DOHH2 (cell line): ENCODE results near the gene CCDC117.
"Not testable (repeated sequence)": the region's sequence is repeated elsewhere in the genome, so short reads cannot be mapped to it uniquely, and the experiment has no call there.

Experiments used
- H3F3A ChIP-seq: fragments of 200-600 bp; sonication (generic), shearing (Covaris generic); 2 replicates; pipeline ENCODE4 v1.6.0; 2016; ENCODE audit warnings: antibody characterized with exemption, mild to moderate bottlenecking; ENCODE audit not compliant: control insufficient read depth, insufficient read depth
- H3K27ac ChIP-seq: fragments of 200-600 bp; sonication (generic); 2 replicates; pipeline ENCODE4 v1.5.1; 2014; ENCODE audit warnings: low read depth, mild to moderate bottlenecking, low read length, moderate library complexity
- H3K27me3 ChIP-seq: fragments of 200-600 bp; sonication (generic); 2 replicates; pipeline ENCODE4 v1.6.1; 2014; ENCODE audit warnings: mild to moderate bottlenecking, low read length, mixed read lengths; ENCODE audit not compliant: control insufficient read depth
- H3K36me3 ChIP-seq: fragments of 200-600 bp; sonication (generic); 2 replicates; pipeline ENCODE4 v1.6.1; 2014; ENCODE audit warnings: mild to moderate bottlenecking, low read length, moderate library complexity, mixed read lengths; ENCODE audit not compliant: control insufficient read depth
- H3K4me1 ChIP-seq: fragments of 200-600 bp; sonication (generic); 2 replicates; pipeline ENCODE4 v1.6.1; 2014; ENCODE audit warnings: mild to moderate bottlenecking, low read length, mixed read lengths; ENCODE audit not compliant: control insufficient read depth
- H3K4me2 ChIP-seq: fragments of 200-600 bp; sonication (generic); 2 replicates; pipeline ENCODE4 v1.6.0; 2014; ENCODE audit warnings: mild to moderate bottlenecking, low read length, moderate library complexity
- H3K4me3 ChIP-seq: fragments of 200-600 bp; sonication (generic); 2 replicates; pipeline ENCODE4 v1.5.1; 2014; ENCODE audit warnings: mild to moderate bottlenecking, low read length, mixed read lengths
- H3K79me2 ChIP-seq: fragments of 200-600 bp; sonication (generic); 2 replicates; pipeline ENCODE4 v1.6.1; 2014; ENCODE audit warnings: mild to moderate bottlenecking, low read length, mixed read lengths; ENCODE audit not compliant: control insufficient read depth
- H3K9me2 ChIP-seq: fragments of 200-600 bp; sonication (generic); replicated peaks from 2 replicates; pipeline ENCODE4 v1.6.1; 2014; ENCODE audit warnings: mild to moderate bottlenecking, low read length, mixed read lengths; ENCODE audit not compliant: control insufficient read depth
- H3K9me3 ChIP-seq: fragments of 200-600 bp; sonication (generic); 2 replicates; pipeline ENCODE4 v1.6.1; 2014; ENCODE audit warnings: antibody characterized with exemption, low read length, mixed read lengths; ENCODE audit not compliant: control insufficient read depth, insufficient read depth
- H4K20me1 ChIP-seq: fragments of 200-600 bp; sonication (generic); 2 replicates; pipeline ENCODE4 v1.6.0; 2014; ENCODE audit warnings: low read depth, mild to moderate bottlenecking, antibody characterized with exemption, low read length, moderate library complexity; ENCODE audit not compliant: control insufficient read depth, insufficient read depth
- EZH2phosphoT487 ChIP-seq: fragments of 200-600 bp; sonication (generic); IDR thresholded peaks from 2 replicates; pipeline ENCODE4 v1.6.1; 2017; ENCODE audit warnings: borderline replicate concordance, mild to moderate bottlenecking, antibody characterized with exemption, low read length, moderate library complexity, mixed read lengths
- TF ChIP-seq, protein P1 (sequence below): fragments of 200-600 bp; sonication (generic); IDR thresholded peaks from one replicate; pipeline ENCODE4 v1.5.1; 2014; ENCODE audit warnings: antibody characterized with exemption, mild to moderate bottlenecking, low read depth, low read length; ENCODE audit not compliant: poor library complexity, severe bottlenecking

Gene CCDC117

DNA sequence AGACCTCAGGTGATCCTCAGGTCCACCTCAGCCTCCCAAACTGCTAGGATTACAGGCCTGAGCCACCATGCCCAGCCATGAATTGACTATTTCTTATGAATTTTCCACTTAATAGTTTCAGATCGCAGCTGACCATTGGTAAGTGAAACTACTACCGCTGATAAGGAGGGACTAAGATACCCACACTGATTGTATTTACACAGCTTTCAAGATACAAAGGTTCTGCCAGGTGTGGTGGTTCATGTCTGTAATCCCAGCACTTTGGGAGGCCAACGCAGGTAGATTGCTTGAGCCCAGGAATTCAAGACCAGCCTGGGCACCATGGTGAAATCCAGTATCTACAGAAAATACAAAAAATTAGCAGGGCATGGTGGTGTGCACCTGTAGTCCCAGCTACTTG, 34.8 kb upstream of the CCDC117 start:
- Histone ChIP-seq H4K20me1 (peaks cover 4% of the 10 kb centered on the region), H3K27me3 (no peaks in the 10 kb centered on the region), H3K4me3 (no peak overlapping the region), H3K9me3 (no peaks in the 10 kb centered on the region), H3K79me2 (peaks cover 77% of the 10 kb centered on the region), H3K4me1 (peaks cover 13% of the 10 kb centered on the region), H3K9me2 (no peaks in the 10 kb centered on the region), H3K36me3 (peaks cover 41% of the 10 kb centered on the region), H3F3A (peaks cover 7% of the 10 kb centered on the region), H3K27ac (no peak overlapping the region), H3K4me2 (no peak overlapping the region)
- TF ChIP-seq, protein P1, sequence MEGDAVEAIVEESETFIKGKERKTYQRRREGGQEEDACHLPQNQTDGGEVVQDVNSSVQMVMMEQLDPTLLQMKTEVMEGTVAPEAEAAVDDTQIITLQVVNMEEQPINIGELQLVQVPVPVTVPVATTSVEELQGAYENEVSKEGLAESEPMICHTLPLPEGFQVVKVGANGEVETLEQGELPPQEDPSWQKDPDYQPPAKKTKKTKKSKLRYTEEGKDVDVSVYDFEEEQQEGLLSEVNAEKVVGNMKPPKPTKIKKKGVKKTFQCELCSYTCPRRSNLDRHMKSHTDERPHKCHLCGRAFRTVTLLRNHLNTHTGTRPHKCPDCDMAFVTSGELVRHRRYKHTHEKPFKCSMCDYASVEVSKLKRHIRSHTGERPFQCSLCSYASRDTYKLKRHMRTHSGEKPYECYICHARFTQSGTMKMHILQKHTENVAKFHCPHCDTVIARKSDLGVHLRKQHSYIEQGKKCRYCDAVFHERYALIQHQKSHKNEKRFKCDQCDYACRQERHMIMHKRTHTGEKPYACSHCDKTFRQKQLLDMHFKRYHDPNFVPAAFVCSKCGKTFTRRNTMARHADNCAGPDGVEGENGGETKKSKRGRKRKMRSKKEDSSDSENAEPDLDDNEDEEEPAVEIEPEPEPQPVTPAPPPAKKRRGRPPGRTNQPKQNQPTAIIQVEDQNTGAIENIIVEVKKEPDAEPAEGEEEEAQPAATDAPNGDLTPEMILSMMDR = no peak
- no peak for TF ChIP-seq EZH2phosphoT487

DNA sequence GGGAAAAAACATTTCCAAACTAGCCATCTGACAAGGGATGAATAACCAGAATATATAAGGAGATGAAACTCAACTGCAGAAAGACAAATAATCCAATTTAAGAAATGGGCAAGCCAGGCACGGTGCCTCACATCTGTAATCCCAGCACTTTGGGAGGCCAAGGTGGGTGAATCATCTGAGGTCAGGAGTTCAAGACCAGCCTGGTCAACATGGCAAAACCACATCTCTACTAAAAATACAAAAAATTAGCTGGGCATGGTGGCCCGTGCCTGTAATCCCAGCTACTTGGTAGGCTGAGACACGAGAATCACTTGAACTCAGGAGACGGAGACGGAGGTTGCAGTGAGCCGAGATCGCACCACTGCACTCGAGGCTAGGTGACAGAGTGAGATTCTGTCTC, 33.6 kb upstream of the CCDC117 start:
- not testable (repeated sequence) for H3K27ac ChIP-seq, H3K9me2 ChIP-seq, H3K4me3 ChIP-seq, H4K20me1 ChIP-seq, H3K4me2 ChIP-seq, H3K27me3 ChIP-seq, H3K9me3 ChIP-seq, H3F3A ChIP-seq
- peaks cover 22% of the 10 kb centered on the region for H3K4me1 ChIP-seq
- peaks cover 36% of the 10 kb centered on the region for H3K36me3 ChIP-seq
- H3K79me2 ChIP-seq = peaks cover 87% of the 10 kb centered on the region

DNA sequence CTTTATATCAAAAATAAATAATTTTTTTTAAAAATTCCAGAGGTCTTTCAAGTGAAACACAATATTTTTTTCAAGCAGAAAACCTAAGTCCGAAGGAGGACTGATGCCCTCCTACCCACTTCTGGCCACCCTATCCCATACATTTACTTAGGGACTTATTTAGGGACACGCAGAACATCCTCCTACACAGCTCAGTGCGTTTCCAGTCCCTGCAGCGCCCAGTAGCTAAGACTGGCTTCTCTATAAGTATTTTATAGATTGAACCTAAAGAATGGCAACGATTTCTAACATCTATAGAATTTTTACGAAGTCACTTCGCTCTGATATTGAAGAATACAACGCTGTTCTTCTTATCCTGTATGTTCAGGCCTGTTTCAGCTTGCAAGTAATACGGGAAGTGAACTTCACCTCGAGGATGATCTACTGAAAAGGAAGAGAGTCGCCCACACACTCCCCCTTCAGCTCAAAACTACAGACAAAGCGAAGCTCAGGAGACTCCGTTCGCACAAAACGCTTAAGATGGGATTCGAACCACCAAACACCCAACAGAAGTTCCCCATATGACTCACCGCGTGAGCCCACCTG, 31.2 kb upstream of the CCDC117 start:
- Histone ChIP-seq H3K9me3 (no peaks in the 10 kb centered on the region), H3K79me2 (peaks cover 66% of the 10 kb centered on the region), H3K4me2 (peak overlapping the region; percentile 73), H3K36me3 (peaks cover 44% of the 10 kb centered on the region), H3K27ac (peak overlapping the region; percentile 88), H3K9me2 (no peaks in the 10 kb centered on the region), H3K27me3 (no peaks in the 10 kb centered on the region), H4K20me1 (peaks cover 6% of the 10 kb centered on the region; the same call in 1 of the 2 replicates), H3F3A (peaks cover 5% of the 10 kb centered on the region), H3K4me1 (peaks cover 22% of the 10 kb centered on the region), H3K4me3 (peak overlapping the region; percentile 90)
- no peak for TF ChIP-seq EZH2phosphoT487
- TF ChIP-seq, protein P1 = no peak

DNA sequence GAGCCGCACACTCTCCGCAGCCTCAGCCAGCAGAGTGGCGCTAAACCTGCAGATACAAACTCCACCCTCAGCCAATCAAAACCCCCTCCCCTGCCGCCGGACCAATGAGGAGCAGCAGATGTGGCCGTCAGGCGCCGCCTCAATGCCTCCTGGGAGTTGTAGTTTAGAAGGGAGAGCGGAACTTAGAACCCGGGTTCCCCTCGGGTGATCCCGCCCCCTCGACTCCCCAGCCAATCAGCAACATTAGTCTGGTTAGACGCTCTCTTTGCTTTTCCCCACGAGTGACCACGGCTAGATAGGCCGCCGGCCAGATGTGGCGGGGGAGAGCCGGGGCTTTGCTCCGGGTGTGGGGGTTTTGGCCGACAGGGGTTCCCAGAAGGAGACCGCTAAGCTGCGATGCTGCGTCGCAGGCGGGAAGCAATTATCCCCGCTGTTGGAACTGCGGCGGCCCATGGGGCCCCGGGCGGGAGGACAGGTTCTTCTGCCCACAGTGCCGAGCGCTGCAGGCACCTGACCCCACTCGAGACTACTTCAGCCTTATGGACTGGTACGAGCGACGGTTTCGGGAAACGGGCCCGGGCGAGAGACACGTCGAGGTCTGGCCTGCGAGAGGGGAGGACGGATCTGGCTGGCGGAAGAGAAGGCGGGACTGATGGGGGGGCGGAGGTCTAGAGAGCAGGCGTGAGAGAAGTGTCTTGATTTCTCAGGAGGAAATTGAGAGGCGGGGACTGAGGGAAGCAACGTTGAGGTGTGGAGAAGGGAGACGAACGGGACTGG, 30.5 kb upstream of the CCDC117 start, which contains the start of the genes CHEK2 and HSCB:
TSS of gene CHEK2 (minus strand) at position 36 of the 777 bp plus-strand sequence. CDS start 7,099 bp downstream, outside the sequence.
TSS of gene HSCB (plus strand) at position 255 of the 777 bp plus-strand sequence. CDS start at position 312, 57 bp downstream.
- Histone ChIP-seq H3K36me3 (peaks cover 48% of the 10 kb centered on the region), H3F3A (peaks cover 5% of the 10 kb centered on the region), H3K27me3 (no peaks in the 10 kb centered on the region), H3K4me3 (peak within 1 kb of the TSS; percentile 90), H3K9me2 (no peaks in the 10 kb centered on the region), H3K4me1 (peaks cover 22% of the 10 kb centered on the region), H4K20me1 (peaks cover 6% of the 10 kb centered on the region; the same call in 1 of the 2 replicates), H3K9me3 (no peaks in the 10 kb centered on the region), H3K27ac (peak within 1 kb of the TSS; percentile 88), H3K79me2 (peaks cover 59% of the 10 kb centered on the region), H3K4me2 (peak within 1 kb of the TSS; percentile 87)
- TF ChIP-seq, protein P1 = peak; percentile 43
- no peak for TF ChIP-seq EZH2phosphoT487
